H1 (cell line): ENCODE data around the gene HRH2. TPM values are rescaled to one million over a fixed set of nuclear protein-coding genes. Genes with fewer than 3 reads are reported as not detected.

ENCODE experiments used
- CTCF ChIA-PET: fragments of 300-600 bp; sonication (Branson Sonifier 250); formaldehyde crosslinking; loops from one replicate; lab custom pipeline; 2021; ENCODE audit not compliant: partially characterized antibody; lab: Charles Lee
- POLR2A ChIA-PET: fragments of 300-600 bp; sonication (Branson Sonifier 250); formaldehyde crosslinking; loops from one replicate; lab custom pipeline; 2021; ENCODE audit warnings: inconsistent platforms; ENCODE audit not compliant: partially characterized antibody; lab: Charles Lee
- DNase-seq, 2 experiments: peaks; one replicate each; pipeline versions ENCODE4 v3.0.0 to v3.0.0-alpha.2; 2010 to 2022; ENCODE audit warnings: low spot score in 2 of 2, low read depth in 1 of 2, mixed read lengths in 1 of 2
- FAIRE-seq: peaks from 2 replicates; lab custom pipeline; 2011; peaks lifted over from hg19 to GRCh38; lab: Jason Lieb, UNC
- H2AFZ ChIP-seq: 2 replicates; pipeline ENCODE4 v1.8.1; 2012; ENCODE audit warnings: low read length, inconsistent platforms
- H2AK5ac ChIP-seq: 2 replicates; pipeline ENCODE4 v1.6.1; 2013; ENCODE audit warnings: low read depth, low read length
- H2BK120ac ChIP-seq: replicated peaks from 2 replicates; pipeline ENCODE3; 2013; ENCODE audit warnings: low read depth, low read length, inconsistent platforms
- H2BK12ac ChIP-seq: 2 replicates; pipeline ENCODE4 v1.6.1; 2013; ENCODE audit warnings: low read depth, low read length
- H2BK15ac ChIP-seq: 2 replicates; pipeline ENCODE4 v1.6.1; 2013; ENCODE audit warnings: low read length
- H2BK20ac ChIP-seq: 2 replicates; pipeline ENCODE4 v1.6.1; 2013; ENCODE audit warnings: low read length
- H2BK5ac ChIP-seq: 2 replicates; pipeline ENCODE4 v1.6.1; 2013; ENCODE audit warnings: low read depth, low read length
- H3K14ac ChIP-seq: 2 replicates; pipeline ENCODE4 v1.6.1; 2013; ENCODE audit warnings: inconsistent platforms; ENCODE audit not compliant: insufficient read length
- H3K18ac ChIP-seq: 2 replicates; pipeline ENCODE4 v1.6.1; 2013; ENCODE audit warnings: low read length; ENCODE audit errors: extremely low read depth
- H3K23ac ChIP-seq: 2 replicates; pipeline ENCODE4 v1.6.1; 2013; ENCODE audit warnings: inconsistent platforms; ENCODE audit not compliant: insufficient read length
- H3K23me2 ChIP-seq: 2 replicates; pipeline ENCODE4 v1.6.1; 2013; ENCODE audit warnings: low read depth, low read length
- H3K27ac ChIP-seq: 2 replicates; pipeline ENCODE4 v1.6.1; 2011; ENCODE audit warnings: low read depth, low read length, inconsistent platforms
- H3K27me3 ChIP-seq, 4 experiments: replicated peaks in 1 of 4; 1 replicate in 1 of 4; 2 replicates in 3 of 4; pipeline versions ENCODE4 v1.6.1 to v1.8.1; 2011 to 2013; ENCODE audit warnings: low read length in 3 of 4, mild to moderate bottlenecking in 3 of 4, inconsistent platforms in 2 of 4, mixed read lengths in 2 of 4, moderate library complexity in 1 of 4; ENCODE audit not compliant: control insufficient read depth in 3 of 4, insufficient read depth in 3 of 4; ENCODE audit errors: extremely low read depth in 1 of 4
- H3K36me3 ChIP-seq, 4 experiments: 2 replicates each; pipeline versions ENCODE4 v1.6.1 to v1.8.1; 2011 to 2013; ENCODE audit warnings: mild to moderate bottlenecking in 4 of 4, low read length in 3 of 4, moderate library complexity in 2 of 4, control low read depth in 1 of 4, inconsistent platforms in 1 of 4; ENCODE audit not compliant: insufficient read depth in 4 of 4, control insufficient read depth in 2 of 4
- H3K4ac ChIP-seq: replicated peaks from 2 replicates; pipeline ENCODE3; 2013; ENCODE audit warnings: low read length, low read depth, mixed read lengths, inconsistent platforms; ENCODE audit not compliant: insufficient read length
- H3K4me1 ChIP-seq, 4 experiments: replicated peaks in 1 of 4; 1 replicate in 1 of 4; 2 replicates in 3 of 4; pipeline versions ENCODE4 v1.6.1 to v1.8.1; 2011 to 2013; ENCODE audit warnings: low read length in 3 of 4, inconsistent platforms in 2 of 4, mixed read lengths in 1 of 4; ENCODE audit not compliant: insufficient read depth in 4 of 4, control insufficient read depth in 3 of 4
- H3K4me2 ChIP-seq, 2 experiments: 2 replicates each; pipeline versions ENCODE4 v1.6.1 to v1.8.1; 2011 to 2013; ENCODE audit warnings: low read depth in 2 of 2, low read length in 2 of 2, control low read depth in 1 of 2, inconsistent platforms in 1 of 2, mild to moderate bottlenecking in 1 of 2; ENCODE audit not compliant: insufficient read depth in 1 of 2
- H3K4me3 ChIP-seq, 4 experiments: fragments of 200-600, 300-600 bp in 1 of 4; sonication (generic), shearing (Covaris generic), sonication (Bioruptor Twin) in 1 of 4; 2 replicates each; pipeline versions ENCODE4 v1.5.1 to v1.8.1; 2011 to 2016; ENCODE audit warnings: low read length in 4 of 4, low read depth in 3 of 4, control low read depth in 2 of 4, inconsistent platforms in 2 of 4, mild to moderate bottlenecking in 2 of 4, mixed read lengths in 1 of 4, moderate library complexity in 1 of 4; ENCODE audit not compliant: insufficient read depth in 2 of 4; ENCODE audit errors: extremely low read depth in 1 of 4
- H3K56ac ChIP-seq: replicated peaks from 2 replicates; pipeline ENCODE3; 2013; ENCODE audit warnings: low read depth, mild to moderate bottlenecking, mixed read lengths, low read length, inconsistent platforms; ENCODE audit not compliant: insufficient read length
- H3K79me1 ChIP-seq: 2 replicates; pipeline ENCODE4 v1.6.1; 2013; ENCODE audit warnings: low read depth, low read length, control low read depth
- H3K79me2 ChIP-seq, 2 experiments: 2 replicates each; pipeline versions ENCODE4 v1.6.1 to v1.8.1; 2012 to 2013; ENCODE audit warnings: low read length in 2 of 2, mild to moderate bottlenecking in 2 of 2, inconsistent platforms in 1 of 2; ENCODE audit not compliant: insufficient read depth in 2 of 2, control insufficient read depth in 1 of 2
- H3K9ac ChIP-seq, 4 experiments: replicated peaks in 1 of 4; 1 replicate in 1 of 4; 2 replicates in 3 of 4; pipeline versions ENCODE4 v1.6.1 to v1.8.1; 2011 to 2013; ENCODE audit warnings: low read depth in 3 of 4, low read length in 3 of 4, control low read depth in 2 of 4, mild to moderate bottlenecking in 2 of 4, moderate library complexity in 2 of 4, inconsistent platforms in 1 of 4; ENCODE audit errors: extremely low read depth in 1 of 4
- H3K9me3 ChIP-seq, 2 experiments: 2 replicates each; pipeline versions ENCODE4 v1.6.1 to v1.8.1; 2012 to 2013; ENCODE audit warnings: mild to moderate bottlenecking in 2 of 2, moderate library complexity in 2 of 2, control low read depth in 1 of 2, inconsistent platforms in 1 of 2, low read depth in 1 of 2, low read length in 1 of 2, mixed read lengths in 1 of 2; ENCODE audit not compliant: insufficient read depth in 2 of 2
- H4K20me1 ChIP-seq, 2 experiments: replicated peaks in 1 of 2; 2 replicates each; pipeline versions ENCODE3 to v1.8.1; 2011 to 2013; ENCODE audit warnings: inconsistent platforms in 2 of 2, low read length in 2 of 2, mild to moderate bottlenecking in 1 of 2; ENCODE audit not compliant: insufficient read depth in 2 of 2, control insufficient read depth in 1 of 2
- H4K5ac ChIP-seq: 2 replicates; pipeline ENCODE4 v1.6.1; 2013; ENCODE audit warnings: low read length, low read depth, mixed read lengths, inconsistent platforms; ENCODE audit not compliant: insufficient read length
- H4K8ac ChIP-seq: 2 replicates; pipeline ENCODE4 v1.8.0; 2013; ENCODE audit warnings: mild to moderate bottlenecking, moderate library complexity, low read length, inconsistent platforms; ENCODE audit not compliant: insufficient read depth; ENCODE audit errors: extremely low read depth
- H4K91ac ChIP-seq: replicated peaks from 2 replicates; pipeline ENCODE3; 2013; ENCODE audit warnings: low read length, mixed read lengths, inconsistent platforms; ENCODE audit not compliant: insufficient read length
- CBX8 ChIP-seq: fragments of 300-800, 300-1000 bp; sonication (generic); IDR thresholded peaks from 2 replicates; pipeline ENCODE4 v1.7.1; 2016; ENCODE audit warnings: low read depth, low read length, borderline replicate concordance
- KDM1A ChIP-seq: fragments of 200-600, 300-600 bp; sonication (generic); IDR thresholded peaks from 2 replicates; pipeline ENCODE4 v1.7.1; 2016; ENCODE audit warnings: mild to moderate bottlenecking, low read length, borderline replicate concordance
- WGBS, 2 experiments: shearing (Covaris generic) in 1 of 2; methylation state at CpG; one replicate each; pipeline versions ENCODE4 v1.1.6 to v1.1.7; 2013 to 2015; ENCODE audit warnings: low lambda C conversion rate in 2 of 2, mixed read lengths in 2 of 2, inconsistent platforms in 1 of 2, low coverage in 1 of 2, missing lambda C conversion rate in 1 of 2; ENCODE audit not compliant: insufficient replicate concordance in 2 of 2, insufficient coverage in 1 of 2, insufficient read length in 1 of 2; ENCODE audit errors: extremely low coverage in 1 of 2, missing lambda C conversion rate in 1 of 2; 5-methylcytosine and 5-hydroxymethylcytosine counted together
- polyA plus RNA-seq, 7 experiments: library from polyadenylated mRNA; depleted of rRNA in 3 of 7; stranded (reverse) in 5 of 7; unstranded in 2 of 7; fragments of >200 nt in 5 of 7; fragments of 200-250 nt in 2 of 7; gene quantifications; 1 replicate in 5 of 7; 2 replicates in 1 of 7; 4 replicates in 1 of 7; pipeline versions ENCODE4 v1.2.1 to v1.2.3, GENCODE V29; 2011 to 2013; ENCODE audit warnings: missing spikeins in 2 of 7, mixed read lengths in 2 of 7
- total RNA-seq: library from RNA; stranded (reverse); fragmentation: NEBNext Ultra II Directional; extraction: Animal tissue kit (Norgen Biotek cat#: 25700); gene quantifications from 2 replicates; pipeline ENCODE4 v1.2.1, GENCODE V29; 2021

The HRH2 gene
- total and polyA plus RNA-seq, 2 of the 8 experiments (the other 6 are each of a cell fraction or from before 2014, with no cell fraction given), result 7.8 to 8.1 TPM

GRCh38 chr5:175692235-175692995, 34.5 kb downstream of the HRH2 start:
- Histone ChIP-seq H3K9me3 (no peaks in the 10 kb centered on the region), H3K27me3 (no peaks in the 10 kb centered on the region), H3K27ac (no peak overlapping the region), H4K20me1 (no peaks in the 10 kb centered on the region), H2AFZ (no peak overlapping the region), H3K4me1 (peaks cover 0 to 13% (median 4%) of the 10 kb centered on the region in 4 experiments; a peak in 5 of 7 replicates), H4K5ac (no peak overlapping the region), H3K23ac (no peak overlapping the region), H2BK5ac (no peak overlapping the region), H3K9ac (no peak overlapping the region), H3K23me2 (no peaks in the 10 kb centered on the region), H3K18ac (no peak overlapping the region), H2BK120ac (no peak overlapping the region), H3K36me3 (no peaks in the 10 kb centered on the region), H3K4me3 (no peak overlapping the region), H3K79me1 (no peaks in the 10 kb centered on the region), H3K14ac (no peak overlapping the region), H4K91ac (no peak overlapping the region), H3K4ac (no peak overlapping the region), H2BK20ac (no peak overlapping the region), H2BK15ac (no peak overlapping the region), H3K79me2 (no peaks in the 10 kb centered on the region), H3K56ac (no peak overlapping the region), H4K8ac (no peak overlapping the region), H2AK5ac (no peak overlapping the region), H2BK12ac (no peak overlapping the region)
- FAIRE-seq (no peak), DNase-seq (no peak)
- WGBS, 2 experiments, result 88% methylated on average over 16 of the region's 16 CpGs; no CpG with 5 or more reads in 1 of the 2 experiments
- POLR2A ChIA-PET, result no interaction called here
- no peak for TF ChIP-seq CBX8
- peak; percentile 33; the same call in 1 of the 2 replicates for TF ChIP-seq KDM1A
- TF ChIP-seq, all 59 proteins: peak for 1
- no peak overlapping the region for H3K4me2 ChIP-seq
- CTCF ChIA-PET, result interaction anchor here (0.7 to 6.6 kb wide), 3 partner anchors 6 to 160 kb away, joined by 3 to 79 read pairs (median 41); no protein-coding TSS in a partner anchor
